Measurements from ENCODE around the gene BCL10. TPM values are rescaled to one million over a fixed set of nuclear protein-coding genes. Genes with fewer than 3 reads are reported as not detected.

Gene BCL10
- total RNA-seq, 1 experiment from 2014 or later, result 33.8 TPM

GRCh38 chr1:85283475-85284199 lies 7.2 kb upstream of the BCL10 start:
- RAD21 ChIA-PET (ENCODE audit: low non-redundant PET in 1 of 2, low total read pairs in 2 of 2, uncharacterized antibody in 2 of 2, unreplicated experiment in 2 of 2), result no interaction called here
- no peak for DNase-seq (ENCODE audit: low read depth, low spot score)
- POLR2A ChIA-PET, result no interaction called here

GRCh38 chr1:85282424-85282823 lies 6.0 kb upstream of the BCL10 start:
- ChIA-PET POLR2A (no interaction called here), CTCF (no interaction called here), RAD21 (ENCODE audit: low non-redundant PET in 1 of 2, low total read pairs in 2 of 2, uncharacterized antibody in 2 of 2, unreplicated experiment in 2 of 2) (no interaction called here)
- Histone ChIP-seq H3K27ac (ENCODE audit: low read depth, low read length) (no peak overlapping the region), H3K9me2 (ENCODE audit: insufficient read depth) (no peaks in the 10 kb centered on the region), H3K4me2 (ENCODE audit: low read length) (no peak overlapping the region), H3K4me1 (ENCODE audit: control insufficient read depth in 1 of 2, insufficient read depth in 2 of 2, low read length in 2 of 2) (peaks cover 15 to 41% of the 10 kb centered on the region in 2 experiments), H3K9ac (ENCODE audit: low read length) (no peak overlapping the region), H3K4me3 (replicated peaks in 1 of 2; ENCODE audit: low read depth in 1 of 2, low read length in 2 of 2) (no peak overlapping the region), H3K36me3 (ENCODE audit: control insufficient read depth in 1 of 2, insufficient read depth in 2 of 2, low read length in 2 of 2) (no peaks in the 10 kb centered on the region), H3K27me3 (ENCODE audit: insufficient read depth, low read length) (no peaks in the 10 kb centered on the region), H4K20me1 (ENCODE audit: insufficient read depth) (no peaks in the 10 kb centered on the region), H2AFZ (ENCODE audit: low read depth, low read length, poor library complexity, severe bottlenecking) (no peak overlapping the region), H3K79me2 (ENCODE audit: insufficient read depth, low read length) (no peaks in the 10 kb centered on the region), H3K9me3 (ENCODE audit: control insufficient read depth in 1 of 2, insufficient read depth in 1 of 2, low read depth in 1 of 2, low read length in 2 of 2) (no peaks in the 10 kb centered on the region)
- DNase-seq (ENCODE audit: low read depth, low spot score), result peak; percentile 41
- intact Hi-C loops (cut with micrococcal nuclease), result no loop called here
- TF ChIP-seq RAD21 (IDR thresholded peaks at IDR 0.05; ENCODE audit: low read depth) (0 out of 2 replicates have a peak, but pooled peaks have one; percentile 15), YY1 (IDR thresholded peaks at IDR 0.05; ENCODE audit: extremely low read depth, insufficient replicate concordance, low read depth, low read length) (no peak), CTCF (IDR thresholded peaks at IDR 0.05 in 2 of 3, conservative IDR thresholded peaks at IDR 0.05 in 1 of 3; ENCODE audit: borderline replicate concordance in 1 of 3, insufficient read depth in 1 of 3, low read depth in 2 of 3, low read length in 2 of 3) (peak; percentile 29 to 77 (median 61); a peak in 4 of 6 replicates)
- no TSS peak for BruUV-seq (replicated peaks)
- peak; percentile 84 for ATAC-seq

More at GRCh38 chr1:85283475-85284199, 7.2 kb upstream of the BCL10 start:
- H3K4me2 ChIP-seq (ENCODE audit: low read length), result 0 out of 2 replicates have a peak overlapping the region, but pooled peaks have one; percentile 2
- BruUV-seq (replicated peaks), result no TSS peak
- peaks cover 14 to 38% of the 10 kb centered on the region in 2 experiments for H3K4me1 ChIP-seq (ENCODE audit: control insufficient read depth in 1 of 2, insufficient read depth in 2 of 2, low read length in 2 of 2)
- H2AFZ ChIP-seq (ENCODE audit: low read depth, low read length, poor library complexity, severe bottlenecking), result no peak overlapping the region
- no peak overlapping the region for H3K9ac ChIP-seq (ENCODE audit: low read length)
- intact Hi-C loops (cut with micrococcal nuclease), result no loop called here
- H3K27me3 ChIP-seq (ENCODE audit: insufficient read depth, low read length), result no peaks in the 10 kb centered on the region
- no peaks in the 10 kb centered on the region for H3K9me2 ChIP-seq (ENCODE audit: insufficient read depth)
- H3K79me2 ChIP-seq (ENCODE audit: insufficient read depth, low read length), result no peaks in the 10 kb centered on the region
- no peak overlapping the region for H3K4me3 ChIP-seq (replicated peaks in 1 of 2; ENCODE audit: low read depth in 1 of 2, low read length in 2 of 2)
- H3K36me3 ChIP-seq (ENCODE audit: control insufficient read depth in 1 of 2, insufficient read depth in 2 of 2, low read length in 2 of 2), result no peaks in the 10 kb centered on the region
- no peaks in the 10 kb centered on the region for H4K20me1 ChIP-seq (ENCODE audit: insufficient read depth)
- H3K9me3 ChIP-seq (ENCODE audit: control insufficient read depth in 1 of 2, insufficient read depth in 1 of 2, low read depth in 1 of 2, low read length in 2 of 2), result no peaks in the 10 kb centered on the region
- TF ChIP-seq CEBPB (IDR thresholded peaks at IDR 0.05; ENCODE audit: low read depth) (peak; percentile 71; the same call in 1 of the 2 replicates), CBX3 (IDR thresholded peaks at IDR 0.05; ENCODE audit: low read depth) (no peak), MAX (IDR thresholded peaks at IDR 0.05) (no peak)
- peak; percentile 81 for ATAC-seq
- CTCF ChIA-PET, result no interaction called here
- H3K27ac ChIP-seq (ENCODE audit: low read depth, low read length), result no peak overlapping the region

Measured in HCT116 (cell line).